H1 (cell line): ENCODE measurements around the gene PIM2.

Experiments used
- CBX5 ChIP-seq: fragments of 300-800, 300-1000 bp; sonication (generic); IDR thresholded peaks from 2 replicates; pipeline ENCODE4 v1.7.1; 2016; ENCODE audit warnings: antibody characterized with exemption, low read length, low read depth
- CEBPB ChIP-seq: IDR thresholded peaks from 2 replicates; pipeline ENCODE4 v1.6.1; 2012; ENCODE audit warnings: low read depth, low read length
- CTCF ChIP-seq, 3 experiments: IDR thresholded peaks; 1 replicate in 2 of 3; 2 replicates in 1 of 3; pipeline versions ENCODE4 v1.5.1 to v1.6.1; 2011; ENCODE audit warnings: low read length in 3 of 3, mild to moderate bottlenecking in 3 of 3, inconsistent platforms in 2 of 3, low read depth in 1 of 3, moderate library complexity in 1 of 3; ENCODE audit not compliant: insufficient read depth in 1 of 3; ENCODE audit errors: control extremely low read depth in 1 of 3
- EGR1 ChIP-seq: IDR thresholded peaks from 2 replicates; pipeline ENCODE4 v1.6.1; 2011; ENCODE audit warnings: low read depth, low read length, borderline replicate concordance
- POLR2A ChIP-seq, 2 experiments: IDR thresholded peaks; 1 replicate in 1 of 2; 2 replicates in 1 of 2; pipeline ENCODE4 v1.6.1; 2011; ENCODE audit warnings: low read depth in 2 of 2, low read length in 2 of 2, mild to moderate bottlenecking in 2 of 2; ENCODE audit errors: control extremely low read depth in 1 of 2
- TBP ChIP-seq: IDR thresholded peaks from 2 replicates; pipeline ENCODE4 v1.6.1; 2011; ENCODE audit warnings: low read depth, low read length, improper control_type of control experiment
- TF ChIP-seq, protein P1 (sequence below): IDR thresholded peaks from 2 replicates; pipeline ENCODE4 v1.6.1; 2012; ENCODE audit warnings: inconsistent platforms

DNA sequence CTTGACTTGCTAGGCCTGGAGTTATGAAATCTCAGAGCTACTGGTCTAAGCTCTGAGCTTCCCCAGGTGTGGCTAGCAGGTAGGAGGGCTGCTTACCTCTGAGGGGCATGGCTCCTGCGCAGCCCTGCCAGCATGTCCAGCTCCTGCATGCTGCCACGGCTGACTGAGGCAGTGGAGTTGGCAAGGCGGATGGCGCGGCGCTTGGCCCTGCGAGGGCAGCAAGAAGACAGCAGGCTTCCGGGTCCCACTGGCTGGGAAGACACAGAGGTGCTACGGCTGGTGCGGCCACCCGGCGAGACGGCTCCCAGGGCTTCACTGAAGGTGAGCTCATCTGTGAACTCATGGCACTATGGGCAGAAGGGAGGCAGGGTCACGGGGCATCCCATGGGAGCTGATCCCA lies 47.1 kb upstream of the PIM2 start:
- TF ChIP-seq CTCF (IDR thresholded peaks at IDR 0.05; ENCODE audit: control extremely low read depth in 1 of 3, insufficient read depth in 1 of 3, low read depth in 1 of 3, low read length in 3 of 3): no peak
- TF ChIP-seq POLR2A (IDR thresholded peaks at IDR 0.05; ENCODE audit: control extremely low read depth in 1 of 2, low read depth in 2 of 2, low read length in 2 of 2): no peak
- TF ChIP-seq CEBPB: no peak
- no peak for TF ChIP-seq CBX5
- TF ChIP-seq TBP: no peak
- TF ChIP-seq, protein P1, sequence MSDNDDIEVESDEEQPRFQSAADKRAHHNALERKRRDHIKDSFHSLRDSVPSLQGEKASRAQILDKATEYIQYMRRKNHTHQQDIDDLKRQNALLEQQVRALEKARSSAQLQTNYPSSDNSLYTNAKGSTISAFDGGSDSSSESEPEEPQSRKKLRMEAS: no peak
- TF ChIP-seq EGR1: no peak
